ENCODE measurements around the gene VPS13D. TPM values are rescaled to one million over a fixed set of nuclear protein-coding genes. Genes with fewer than 3 reads are reported as not detected.
"Not testable (repeated sequence)": the region's sequence is repeated elsewhere in the genome, so short reads cannot be mapped to it uniquely, and the experiment has no call there.

Gene VPS13D
- total RNA-seq, 1 donor from 2014 or later, result 31.1 TPM

DNA sequence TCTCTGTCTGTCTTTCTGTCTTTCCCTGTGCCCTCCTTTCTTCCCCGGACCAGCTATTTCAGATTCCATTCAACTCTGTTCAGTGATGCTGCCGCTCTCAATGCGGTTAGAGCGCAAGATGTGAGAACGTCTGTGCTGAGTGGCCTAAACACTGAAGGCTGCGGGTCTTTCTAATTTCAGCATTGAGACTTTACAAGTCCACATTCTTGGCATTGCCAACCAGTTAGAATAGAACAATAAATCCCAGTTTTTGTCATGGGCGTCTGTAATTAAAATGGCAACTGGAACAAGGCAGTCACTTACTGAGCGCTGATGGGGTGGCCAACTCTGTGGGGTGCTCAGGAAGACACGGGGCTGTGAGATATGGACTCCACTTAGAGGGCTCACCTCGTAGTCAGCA is 275.4 kb downstream of the VPS13D start:
- ATAC-seq, result no peak
- no peak for DNase-seq (ENCODE audit: low spot score)

DNA sequence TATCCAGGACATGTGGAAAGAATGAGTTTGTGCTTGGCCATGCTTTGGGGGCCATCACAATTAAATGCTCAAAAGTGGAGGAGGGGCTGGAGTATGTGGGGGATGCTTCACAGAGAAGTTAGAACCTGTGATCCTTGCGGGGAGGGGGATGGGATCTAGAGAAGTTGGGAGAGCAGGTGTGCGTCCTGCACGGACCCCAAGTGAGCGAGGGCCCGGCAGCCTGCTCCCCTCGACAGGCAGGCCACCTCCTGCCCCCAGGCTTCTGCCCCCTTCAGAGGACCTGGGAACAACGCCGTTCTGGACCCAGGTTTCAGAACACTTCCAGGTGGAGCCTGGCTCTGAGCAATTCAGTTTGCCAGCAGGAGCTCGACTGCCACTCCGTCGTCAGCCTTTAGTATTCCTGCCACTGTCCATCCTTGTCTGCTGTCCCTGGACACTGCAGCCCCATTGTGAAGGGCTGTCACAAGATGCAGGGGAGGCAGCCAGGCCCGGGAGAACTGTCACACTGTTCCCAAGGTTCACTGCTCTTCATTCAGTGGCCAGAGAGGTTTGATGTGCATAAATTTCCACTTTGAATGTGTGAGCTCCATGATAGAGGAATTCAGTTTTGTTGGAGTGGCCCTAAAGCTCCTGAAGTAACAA is 275.9 kb downstream of the VPS13D start:
- no peak for DNase-seq (ENCODE audit: low spot score)
- ATAC-seq, result no peak

DNA sequence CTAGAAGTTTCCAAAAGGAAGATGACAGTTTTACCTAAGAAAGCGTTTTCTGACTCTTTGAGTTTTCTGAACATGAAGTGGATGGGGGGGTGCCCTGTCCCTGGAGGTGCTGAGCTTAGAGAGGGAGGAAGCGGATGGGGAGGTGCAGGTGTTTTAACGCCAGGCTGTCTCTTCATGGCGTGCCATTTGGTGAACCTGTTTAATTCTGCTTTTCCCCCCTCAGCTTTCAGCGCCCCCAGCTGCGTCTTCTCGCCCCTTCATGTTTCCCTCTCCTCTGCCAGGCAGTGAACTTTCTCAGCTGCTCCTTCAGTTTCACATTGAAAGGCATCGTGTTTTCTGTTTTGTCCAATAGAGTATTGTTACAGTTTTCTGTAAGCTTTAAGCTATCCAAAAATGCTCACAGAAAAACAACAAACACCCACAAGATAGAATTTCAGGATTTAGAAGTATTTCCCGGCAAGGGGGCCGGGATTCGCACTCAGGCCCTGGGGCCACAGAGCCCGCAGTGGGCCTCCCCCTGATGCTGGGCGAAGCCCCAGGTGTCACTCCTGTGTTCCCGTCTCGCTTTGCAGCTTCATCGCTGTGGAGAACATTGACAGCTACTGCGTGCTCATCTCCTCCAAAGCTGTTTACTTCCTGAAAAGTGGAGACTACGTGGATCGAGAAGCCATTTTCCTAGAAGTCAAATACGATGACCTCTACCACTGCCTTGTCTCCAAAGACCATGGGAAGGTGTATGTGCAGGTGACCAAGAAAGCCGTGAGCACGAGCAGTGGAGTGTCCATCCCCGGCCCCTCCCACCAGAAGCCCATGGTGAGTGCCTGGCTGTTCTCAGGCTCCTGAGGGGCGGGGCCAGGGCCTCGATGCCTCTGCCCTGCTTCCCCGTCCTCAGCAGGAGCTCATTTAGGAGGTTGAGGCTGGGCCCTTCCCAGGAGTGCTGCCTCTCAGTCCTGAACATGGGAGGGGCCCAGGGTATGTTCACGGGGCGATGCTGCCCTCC is 276.8 kb downstream of the VPS13D start:
- ATAC-seq, result no peak

DNA sequence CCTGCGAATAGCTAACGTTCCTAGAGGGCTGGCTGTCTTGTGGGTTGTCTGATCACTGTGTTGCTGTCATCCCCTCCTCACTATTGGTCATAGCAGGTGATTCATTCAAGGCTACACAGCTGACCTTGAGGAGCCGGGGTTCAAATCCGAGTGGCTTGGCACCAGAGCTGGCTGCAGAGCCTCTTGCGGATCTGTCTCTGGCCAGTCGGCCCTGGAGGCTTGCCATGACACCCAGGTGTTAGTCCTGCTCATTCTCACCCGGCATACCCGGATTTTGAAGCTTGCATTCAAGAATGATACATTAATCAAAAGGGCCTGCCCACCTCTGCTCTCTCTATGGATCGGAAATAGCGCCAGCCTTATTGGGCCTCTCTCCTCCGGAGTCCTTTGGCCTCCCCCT is 277.8 kb downstream of the VPS13D start:
- DNase-seq (ENCODE audit: low spot score) (no peak), ATAC-seq (no peak)

More for the DNA sequence above, 276.8 kb downstream of the VPS13D start:
- DNase-seq (ENCODE audit: low spot score), result no peak

DNA sequence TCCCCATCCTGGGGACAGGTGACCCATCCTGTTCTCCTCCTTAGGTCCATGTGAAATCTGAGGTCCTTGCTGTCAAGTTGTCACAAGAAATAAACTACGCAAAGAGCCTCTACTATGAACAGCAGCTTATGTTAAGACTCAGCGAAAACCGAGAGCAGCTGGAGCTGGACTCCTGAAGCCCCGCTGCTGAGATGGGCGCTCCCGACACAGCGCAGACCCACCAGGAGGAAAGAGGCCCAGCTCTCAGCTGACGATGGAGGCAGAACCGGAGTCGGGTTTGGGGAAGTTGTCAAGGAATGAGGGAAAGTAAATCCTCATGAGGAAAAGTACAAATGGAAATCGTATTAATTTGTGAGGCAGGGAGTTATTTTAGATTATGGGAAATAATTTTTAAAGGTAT is 279.0 kb downstream of the VPS13D start:
- no peak for DNase-seq (ENCODE audit: low spot score)
- ATAC-seq, result no peak

DNA sequence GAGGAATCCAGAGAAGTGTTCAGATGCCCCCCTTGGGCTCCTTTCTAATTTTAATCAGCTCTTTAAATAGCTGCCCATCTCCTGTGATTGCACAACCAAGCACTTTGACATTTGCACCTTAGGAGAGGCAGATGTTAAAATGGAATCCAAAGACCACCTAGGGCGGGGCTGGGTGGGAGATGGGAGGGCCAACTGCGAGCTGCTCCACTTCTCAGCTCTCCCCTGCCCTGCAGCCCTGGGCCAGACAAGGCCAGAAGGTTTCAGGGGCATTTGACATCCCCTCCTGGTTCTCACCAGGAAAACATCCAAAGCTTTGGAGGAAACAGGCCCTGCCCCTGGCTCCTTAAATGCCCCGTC is 281.3 kb downstream of the VPS13D start:
- no peak for ATAC-seq
- DNase-seq (ENCODE audit: low spot score), result no peak

DNA sequence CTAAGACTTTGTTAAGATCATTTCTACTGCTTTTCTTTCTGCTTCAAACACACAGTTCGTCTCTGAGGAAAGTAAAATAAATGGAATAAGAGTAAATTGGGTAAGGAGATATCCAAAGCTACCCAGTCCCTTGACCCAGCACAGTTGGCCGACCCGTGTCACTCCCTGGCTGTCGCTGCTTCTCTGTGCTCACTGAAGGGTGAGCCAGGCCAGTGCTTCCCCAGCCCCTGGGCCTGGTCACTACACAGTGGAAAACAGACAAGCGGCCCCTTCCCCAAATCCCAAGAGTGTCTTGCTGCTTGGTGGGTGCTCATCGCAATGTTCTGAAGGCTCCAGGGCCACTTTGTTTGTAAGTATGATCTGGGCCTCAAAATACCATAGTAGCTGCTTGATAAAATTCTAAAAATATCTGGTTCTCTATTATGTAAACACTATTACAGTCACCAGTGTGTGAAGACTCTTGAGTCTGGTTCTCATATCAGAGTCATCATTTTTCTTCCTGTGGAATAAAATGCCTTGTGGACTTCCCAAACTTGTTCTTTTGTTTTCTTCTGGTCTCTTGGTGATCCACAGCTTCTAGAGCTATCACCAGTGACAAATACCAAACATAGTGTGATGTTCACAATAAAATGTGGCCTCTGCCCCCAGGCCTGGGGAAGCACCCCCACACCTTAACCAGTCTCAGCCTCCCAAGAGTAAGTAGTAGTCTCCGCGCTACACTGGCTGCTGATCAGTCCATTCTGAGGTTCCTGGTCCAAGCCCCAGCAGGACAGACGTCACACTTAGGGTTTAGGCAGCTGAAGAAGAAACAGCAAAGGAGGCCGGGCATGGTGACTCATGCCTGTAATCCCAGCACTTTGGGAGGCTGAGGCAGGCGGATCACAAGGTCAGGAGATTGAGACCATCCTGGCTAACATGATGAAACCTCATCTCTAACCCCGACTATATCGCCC is 282.0 kb downstream of the VPS13D start:
- ATAC-seq, result peak; percentile 15
- DNase-seq (ENCODE audit: low spot score), result no peak

DNA sequence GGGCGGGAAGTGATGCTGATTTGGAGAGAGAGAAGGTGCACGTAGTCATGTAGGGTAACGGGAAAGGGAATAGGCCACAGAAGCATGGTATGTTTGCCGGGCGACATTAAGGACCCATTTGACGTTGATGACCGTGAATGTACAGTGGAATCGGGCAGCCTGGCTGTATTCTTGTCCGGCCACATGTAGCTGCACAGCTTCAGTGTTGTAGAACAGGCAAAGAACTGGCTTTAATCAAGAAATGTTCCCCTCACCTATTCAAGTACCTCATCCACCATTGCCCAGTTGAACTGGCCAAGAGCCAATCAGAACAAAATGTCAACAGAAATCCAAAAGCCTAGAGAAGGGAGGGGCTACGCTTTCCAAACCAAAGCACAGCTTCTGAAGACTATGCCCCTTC is 283.4 kb downstream of the VPS13D start:
- ATAC-seq (peak; percentile 29), DNase-seq (ENCODE audit: low spot score) (no peak)

DNA sequence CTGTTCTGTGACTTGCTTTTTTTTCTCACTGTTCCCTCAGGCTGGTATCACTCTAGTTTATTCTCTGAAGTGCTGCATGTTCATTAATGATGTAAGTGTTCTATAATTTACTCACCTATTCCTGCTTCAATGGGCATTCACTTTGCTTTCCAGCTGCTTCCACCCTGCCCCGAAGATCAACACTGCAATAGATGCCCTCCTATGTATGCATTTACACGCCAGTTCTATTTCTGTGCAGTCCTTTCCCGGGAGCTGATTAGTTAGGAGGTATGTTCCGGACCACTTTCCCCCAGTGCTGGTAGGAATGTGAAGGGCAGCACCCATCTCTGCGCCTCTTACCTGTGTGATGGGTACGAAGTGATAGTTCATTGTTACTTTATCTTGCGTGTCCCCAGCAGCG is 284.8 kb downstream of the VPS13D start:
- DNase-seq (ENCODE audit: low spot score) (no peak), ATAC-seq (no peak)

DNA sequence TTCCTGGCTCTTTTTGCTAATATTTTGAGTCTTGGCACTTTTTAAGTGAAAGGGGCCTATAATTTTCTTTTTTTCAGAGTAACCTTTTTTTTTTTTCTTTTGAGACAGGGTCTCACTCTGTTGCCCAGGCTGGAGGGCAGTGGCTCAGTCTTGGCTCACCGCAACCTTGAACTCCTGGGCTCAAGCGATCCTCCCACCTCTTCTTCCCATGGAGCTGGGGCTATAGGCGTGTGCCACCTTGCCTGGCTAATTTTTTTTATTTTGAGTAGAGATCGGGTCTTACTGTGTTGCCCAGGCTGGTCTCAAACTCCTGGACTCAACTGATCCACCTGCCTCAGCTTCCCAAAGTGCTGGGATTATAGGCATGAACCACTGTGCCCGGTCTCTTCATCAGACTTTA is 285.4 kb downstream of the VPS13D start:
- ATAC-seq (no peak), DNase-seq (ENCODE audit: low spot score) (no peak)

DNA sequence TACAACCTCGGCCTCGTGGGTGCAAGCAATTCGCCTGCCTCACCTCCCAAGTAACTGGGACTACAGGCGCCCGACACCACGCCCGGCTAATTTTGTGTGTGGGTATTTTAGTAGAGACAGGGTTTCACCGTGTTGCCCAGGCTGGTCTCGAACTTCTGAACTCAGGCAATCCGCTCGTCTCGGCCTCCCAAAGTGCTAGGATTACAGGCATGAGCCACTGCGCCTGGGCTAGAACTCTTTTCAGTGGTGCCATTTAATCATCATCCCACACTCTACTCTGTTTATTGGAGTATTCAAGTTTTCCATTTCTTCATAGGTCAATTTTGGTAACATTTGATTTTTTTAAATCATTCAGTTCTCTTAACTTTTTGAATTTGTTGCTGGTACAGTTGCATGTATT is 286.9 kb downstream of the VPS13D start:
- DNase-seq (ENCODE audit: low spot score) (no peak), ATAC-seq (no peak)

DNA sequence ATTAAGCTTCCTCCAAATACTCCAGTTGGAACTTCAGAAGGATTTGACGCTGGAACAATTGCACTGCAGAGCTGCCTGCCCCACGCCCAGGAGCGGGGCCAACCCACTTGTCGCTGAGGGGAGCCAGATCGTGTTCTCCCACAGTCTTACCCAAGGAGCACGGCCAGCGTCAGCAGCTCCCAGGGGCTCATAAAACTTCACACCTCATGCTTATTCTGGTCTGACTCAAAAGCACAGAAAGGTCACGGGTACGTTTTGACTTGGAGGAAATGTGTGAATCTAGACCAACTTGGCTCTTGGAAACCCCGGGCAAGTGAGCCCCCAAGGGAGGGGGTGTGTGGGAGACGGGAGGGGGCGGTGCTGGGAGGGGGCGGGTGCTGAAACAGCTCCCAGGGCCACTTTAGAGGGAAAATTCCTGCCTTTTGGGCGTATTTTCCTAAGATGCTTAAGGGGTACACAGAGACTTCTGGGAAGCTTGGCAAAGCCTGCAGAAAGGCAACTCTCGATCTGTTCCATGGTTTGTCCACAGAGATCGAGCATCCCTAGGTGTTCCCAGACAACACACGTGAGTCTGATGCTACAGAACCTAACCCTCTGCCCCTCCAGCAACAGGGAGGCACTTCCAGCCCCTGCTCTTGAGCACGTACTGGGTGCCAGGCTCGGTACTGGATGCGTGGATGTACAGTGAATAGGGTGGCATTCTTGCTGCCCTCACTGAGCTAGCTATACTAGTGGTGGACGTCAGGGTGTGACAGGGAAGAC is 289.3 kb downstream of the VPS13D start:
- no peak for ATAC-seq
- DNase-seq (ENCODE audit: low spot score), result no peak

DNA sequence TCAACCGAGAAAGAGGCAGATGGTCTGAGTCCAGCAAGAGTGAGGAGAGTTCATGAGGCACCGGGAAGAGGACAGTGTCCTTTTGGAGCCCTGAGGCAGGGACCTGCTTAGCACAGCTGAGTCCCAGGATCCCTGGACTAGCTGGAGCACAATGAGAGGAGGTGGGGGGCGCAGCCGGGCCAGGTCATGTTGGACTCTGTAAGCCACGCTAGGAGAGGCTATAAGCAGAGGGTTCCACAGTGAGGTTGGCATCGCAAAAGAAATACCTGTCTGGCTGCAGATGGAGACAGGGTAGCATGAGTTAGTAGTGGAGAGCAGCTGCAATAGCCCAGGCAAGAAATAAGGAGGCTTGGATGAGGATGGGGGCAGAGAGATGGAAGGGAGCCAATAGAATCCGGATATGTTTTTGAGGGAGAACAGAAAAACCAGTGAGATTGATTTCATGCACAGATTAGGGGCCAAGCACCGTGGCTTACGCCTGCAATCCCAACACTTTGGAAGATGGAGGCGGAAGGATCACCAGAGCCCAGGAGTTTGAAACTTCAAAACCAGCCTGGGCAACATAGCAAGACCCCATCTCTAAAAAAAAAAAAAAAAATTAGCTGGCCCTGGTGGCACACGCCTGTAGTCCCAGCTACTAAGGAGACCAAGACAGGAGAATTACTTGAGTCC is 290.0 kb downstream of the VPS13D start:
- no peak for ATAC-seq
- no peak for DNase-seq (ENCODE audit: low spot score)

DNA sequence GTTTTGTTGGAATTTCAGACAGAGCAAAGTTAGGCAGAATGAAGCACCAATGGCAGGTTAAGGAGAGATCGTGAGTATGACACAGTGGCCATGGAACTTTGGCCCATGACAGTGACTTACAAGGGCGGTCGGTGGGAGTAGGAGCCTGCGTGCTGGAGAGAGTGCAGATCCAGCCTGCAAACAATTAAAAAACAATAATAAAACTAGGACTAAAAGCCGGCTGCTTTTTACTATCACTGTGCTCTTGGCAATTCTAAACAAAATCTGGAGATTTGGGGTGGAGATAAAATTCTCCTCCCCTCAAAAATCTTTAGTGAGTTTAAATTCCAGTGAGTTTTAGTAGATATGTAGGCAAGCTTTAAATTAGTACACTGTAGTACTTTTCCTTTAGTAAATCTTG is 291.3 kb downstream of the VPS13D start:
- DNase-seq (ENCODE audit: low spot score) (no peak), ATAC-seq (no peak)

DNA sequence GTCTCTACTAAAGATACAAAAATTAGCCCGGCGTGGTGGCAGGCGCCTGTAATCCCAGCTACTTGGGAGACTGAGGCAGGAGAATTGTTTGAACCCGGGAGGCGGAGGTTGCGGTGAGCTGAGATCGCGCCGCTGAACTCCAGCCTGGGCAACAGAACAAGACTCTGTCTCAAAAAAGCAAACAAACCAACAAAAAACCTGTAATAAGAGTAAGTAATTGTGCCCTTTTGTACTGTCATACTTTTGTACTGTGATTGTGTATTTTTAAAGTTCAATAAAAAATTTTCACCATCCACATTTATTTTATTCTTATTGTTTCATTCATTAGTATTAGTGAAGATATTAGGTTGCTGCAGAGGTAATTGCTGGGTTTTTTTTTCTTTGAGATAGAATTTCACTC is 292.9 kb downstream of the VPS13D start:
- ATAC-seq; DNase-seq (ENCODE audit: low spot score): not testable (repeated sequence)

DNA sequence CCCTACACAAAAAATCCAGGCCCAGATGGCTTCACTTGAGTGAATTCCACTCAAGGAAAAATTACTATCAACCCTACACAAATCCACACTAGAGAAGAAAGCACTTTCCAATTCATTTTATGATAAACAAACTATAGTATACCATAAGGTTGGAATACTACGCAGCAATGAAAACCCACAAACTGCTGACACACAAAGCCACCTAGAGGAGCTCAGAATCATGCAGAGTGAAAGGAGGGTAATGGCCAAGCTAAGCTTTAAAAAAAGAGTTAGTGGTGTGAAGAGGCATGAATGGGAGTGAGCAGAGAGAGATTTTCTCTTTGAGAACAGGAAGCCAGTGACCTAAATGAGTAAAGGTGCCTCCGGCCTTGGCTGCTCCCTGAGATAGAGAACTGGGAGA is 294.4 kb downstream of the VPS13D start:
- DNase-seq (ENCODE audit: low spot score) (no peak), ATAC-seq (no peak)

DNA sequence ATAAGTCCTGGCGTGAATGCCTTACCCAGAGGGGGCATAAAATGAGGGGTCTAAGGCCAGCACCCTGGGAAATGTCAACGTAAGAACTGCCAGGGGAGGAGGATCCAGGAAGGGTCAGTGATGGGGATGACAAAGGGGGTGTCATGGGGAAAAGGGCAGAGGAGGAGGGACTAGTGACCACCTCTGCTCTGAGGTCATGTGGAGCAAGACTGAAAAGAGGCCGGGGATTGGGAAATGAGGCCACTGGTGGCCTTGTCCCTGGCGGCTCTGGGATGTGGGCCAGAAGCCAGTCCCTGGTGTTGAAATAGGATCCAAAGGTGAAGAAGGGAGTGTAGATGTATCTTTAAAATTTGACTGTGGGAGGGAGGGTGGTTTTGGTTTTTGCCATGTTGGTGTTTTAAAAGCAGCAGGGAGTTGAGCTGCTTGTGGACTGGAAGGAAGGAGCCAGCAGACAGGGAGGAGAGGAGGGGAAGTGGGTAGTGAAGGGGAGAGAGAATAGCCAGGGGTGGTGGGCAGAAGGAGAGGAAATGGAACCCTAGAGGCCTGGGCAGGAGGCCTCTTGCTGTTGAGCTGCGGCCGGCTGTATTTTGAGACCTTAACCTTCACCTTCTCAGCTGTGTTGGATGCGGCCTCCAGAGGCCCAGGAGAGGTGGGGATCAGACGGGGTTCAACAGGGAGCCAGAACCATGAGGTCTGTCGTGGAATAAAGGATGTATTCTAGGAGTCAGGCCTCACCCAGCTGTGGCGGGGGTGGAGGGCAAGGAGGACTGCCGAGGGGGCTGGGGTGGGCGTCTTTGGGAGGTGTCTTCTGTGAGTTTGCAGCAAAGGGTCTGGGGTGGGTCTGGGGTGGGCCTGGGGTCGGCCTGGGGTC is 295.7 kb downstream of the VPS13D start:
- DNase-seq (ENCODE audit: low spot score), result peak; percentile 95
- ATAC-seq, result peak; percentile 52

DNA sequence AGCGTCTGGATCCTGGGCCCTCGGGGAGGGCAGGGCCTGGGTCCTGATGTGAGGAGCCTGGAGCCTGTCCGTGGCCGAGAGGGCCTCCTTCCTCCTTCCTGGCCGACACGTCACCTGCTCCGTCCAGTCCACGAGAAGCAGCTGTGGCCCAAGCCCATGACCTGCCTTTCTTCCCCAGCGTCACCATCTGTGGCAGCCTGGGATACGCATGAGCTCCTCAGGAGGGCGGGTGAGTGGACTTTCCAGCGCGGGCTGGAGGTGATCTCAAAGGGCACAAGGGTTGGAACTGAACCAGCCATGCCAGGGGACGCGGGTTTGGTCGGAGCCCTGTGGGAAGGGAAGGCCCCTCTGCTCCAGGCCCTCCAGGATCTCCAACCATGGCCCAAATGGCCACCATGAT is 297.7 kb downstream of the VPS13D start:
- peak; percentile 64 for ATAC-seq
- peak; percentile 92 for DNase-seq (ENCODE audit: low spot score)

All from left lobe of liver (tissue), 2 donors.